Measurements from ENCODE around the gene WIZ. TPM values are rescaled to one million over a fixed set of nuclear protein-coding genes. Genes with fewer than 3 reads are reported as not detected.
"Not testable (repeated sequence)": the region's sequence is repeated elsewhere in the genome, so short reads cannot be mapped to it uniquely, and the experiment has no call there.

The WIZ gene
- total RNA-seq, 2 donors from 2014 or later, result 38.0 to 38.6 TPM

DNA sequence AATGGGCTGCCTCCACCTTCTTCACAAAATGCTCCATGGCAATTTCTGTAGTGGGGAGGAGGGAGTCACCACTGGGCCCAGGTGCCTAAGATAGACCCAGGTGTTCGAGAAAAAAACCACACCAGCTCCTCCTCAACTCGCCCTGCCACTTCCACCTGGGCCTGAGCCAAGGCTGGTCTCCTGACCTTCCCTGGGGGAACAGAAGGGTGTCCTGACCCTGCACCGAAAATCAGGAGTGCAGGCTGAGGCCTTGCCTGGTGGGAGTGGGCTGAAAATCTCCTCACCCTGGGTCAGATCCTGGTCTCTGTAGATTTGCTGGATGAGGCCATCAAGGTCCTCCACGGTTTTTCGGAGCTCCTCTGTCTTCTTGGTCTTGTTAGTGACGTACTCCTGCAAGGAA is 52.5 kb downstream of the WIZ start:
- H3K36me3 ChIP-seq (ENCODE audit: control insufficient read depth, insufficient read depth, low read length), result peaks cover 74% of the 10 kb centered on the region
- Mint-ChIP-seq H3K27ac (no peak overlapping the region), H3K9me3 (no peaks in the 10 kb centered on the region), H3K27me3 (ENCODE audit: insufficient read depth) (no peaks in the 10 kb centered on the region), H3K4me3 (no peak overlapping the region), H3K4me1 (no peaks in the 10 kb centered on the region), H3K36me3 (ENCODE audit: low read depth) (peaks cover 70% of the 10 kb centered on the region)
- peak; percentile 13 for DNase-seq
- no peaks in the 10 kb centered on the region for H3K27me3 ChIP-seq (ENCODE audit: control insufficient read depth, insufficient read depth, low read length, poor library complexity, severe bottlenecking)
- no peak overlapping the region for H3K27ac ChIP-seq (ENCODE audit: low read depth, low read length)
- TF ChIP-seq, protein P1, sequence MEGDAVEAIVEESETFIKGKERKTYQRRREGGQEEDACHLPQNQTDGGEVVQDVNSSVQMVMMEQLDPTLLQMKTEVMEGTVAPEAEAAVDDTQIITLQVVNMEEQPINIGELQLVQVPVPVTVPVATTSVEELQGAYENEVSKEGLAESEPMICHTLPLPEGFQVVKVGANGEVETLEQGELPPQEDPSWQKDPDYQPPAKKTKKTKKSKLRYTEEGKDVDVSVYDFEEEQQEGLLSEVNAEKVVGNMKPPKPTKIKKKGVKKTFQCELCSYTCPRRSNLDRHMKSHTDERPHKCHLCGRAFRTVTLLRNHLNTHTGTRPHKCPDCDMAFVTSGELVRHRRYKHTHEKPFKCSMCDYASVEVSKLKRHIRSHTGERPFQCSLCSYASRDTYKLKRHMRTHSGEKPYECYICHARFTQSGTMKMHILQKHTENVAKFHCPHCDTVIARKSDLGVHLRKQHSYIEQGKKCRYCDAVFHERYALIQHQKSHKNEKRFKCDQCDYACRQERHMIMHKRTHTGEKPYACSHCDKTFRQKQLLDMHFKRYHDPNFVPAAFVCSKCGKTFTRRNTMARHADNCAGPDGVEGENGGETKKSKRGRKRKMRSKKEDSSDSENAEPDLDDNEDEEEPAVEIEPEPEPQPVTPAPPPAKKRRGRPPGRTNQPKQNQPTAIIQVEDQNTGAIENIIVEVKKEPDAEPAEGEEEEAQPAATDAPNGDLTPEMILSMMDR (conservative IDR thresholded peaks at IDR 0.05), result no peak
- H3K9ac ChIP-seq (ENCODE audit: extremely low read depth, low read length, poor library complexity, severe bottlenecking), result no peak overlapping the region
- 88 to 100% methylated on average over 6 of the region's 6 CpGs for WGBS, 2 experiments (ENCODE audit: insufficient coverage in 1 of 2, insufficient read length in 1 of 2)
- no peaks in the 10 kb centered on the region for H3K9me3 ChIP-seq (ENCODE audit: control insufficient read depth, low read length)
- H3K4me1 ChIP-seq (ENCODE audit: control insufficient read depth, insufficient read depth, low read length), result no peaks in the 10 kb centered on the region
- no peak overlapping the region for H3K4me3 ChIP-seq (ENCODE audit: low read length)

DNA sequence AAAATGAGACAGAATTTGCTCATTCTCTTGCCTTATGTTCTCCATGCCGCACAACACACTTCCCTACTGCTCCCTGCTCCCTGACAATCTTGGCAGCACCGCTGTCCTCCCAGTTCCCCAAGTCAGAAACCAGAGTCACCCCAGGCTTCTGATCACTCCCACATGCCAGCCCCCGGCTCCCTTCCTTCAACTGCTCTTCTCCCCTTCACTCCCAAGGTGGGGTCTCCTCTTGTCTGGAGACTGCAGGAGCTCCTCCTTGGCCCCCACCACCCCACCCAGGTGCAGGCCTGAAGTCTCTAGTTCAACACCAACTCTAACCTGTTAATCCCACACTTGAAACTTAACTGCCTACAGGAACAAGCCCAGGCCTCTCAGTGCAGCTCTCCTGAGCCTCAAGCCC is 53.3 kb downstream of the WIZ start:
- no peak for DNase-seq

DNA sequence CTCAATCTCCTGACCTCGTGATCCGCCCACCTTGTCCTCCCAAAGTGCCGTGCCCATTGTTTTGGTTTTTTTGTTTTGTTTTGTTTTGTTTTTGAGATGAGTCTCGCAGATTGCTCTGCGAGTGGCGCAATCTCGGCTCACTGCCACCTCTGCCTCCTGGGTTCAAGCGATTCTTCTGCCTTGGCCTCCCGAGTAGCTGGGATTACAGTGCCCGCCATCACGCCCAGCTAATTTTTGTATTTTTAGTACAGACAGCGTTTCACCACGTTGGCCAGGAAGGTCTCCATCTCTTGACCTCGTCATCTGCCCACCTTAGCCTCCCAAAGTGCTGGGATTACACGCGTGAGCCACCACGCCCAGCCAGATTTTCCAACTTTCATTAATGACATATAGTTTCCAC is 54.5 kb downstream of the WIZ start:
- H3K36me3 Mint-ChIP-seq (ENCODE audit: low read depth), result peaks cover 75% of the 10 kb centered on the region
- H3K27ac ChIP-seq (ENCODE audit: low read depth, low read length); H3K27me3 Mint-ChIP-seq (ENCODE audit: insufficient read depth); H3K4me1 ChIP-seq (ENCODE audit: control insufficient read depth, insufficient read depth, low read length); H3K9ac ChIP-seq (ENCODE audit: extremely low read depth, low read length, poor library complexity, severe bottlenecking); H3K27me3 ChIP-seq (ENCODE audit: control insufficient read depth, insufficient read depth, low read length, poor library complexity, severe bottlenecking); H3K27ac Mint-ChIP-seq; H3K9me3 Mint-ChIP-seq; H3K9me3 ChIP-seq (ENCODE audit: control insufficient read depth, low read length); H3K4me1 Mint-ChIP-seq; H3K4me3 ChIP-seq (ENCODE audit: low read length); H3K4me3 Mint-ChIP-seq: not testable (repeated sequence)
- WGBS, 2 experiments (ENCODE audit: insufficient coverage in 1 of 2, insufficient read length in 1 of 2), result 93 to 96% methylated on average over 16 to 17 of the region's 17 CpGs
- DNase-seq, result peak; percentile 9
- H3K36me3 ChIP-seq (ENCODE audit: control insufficient read depth, insufficient read depth, low read length), result peaks cover 68% of the 10 kb centered on the region

More for the DNA sequence above, 53.3 kb downstream of the WIZ start:
- Histone ChIP-seq H3K27me3 (ENCODE audit: control insufficient read depth, insufficient read depth, low read length, poor library complexity, severe bottlenecking) (no peaks in the 10 kb centered on the region), H3K4me3 (ENCODE audit: low read length) (no peak overlapping the region), H3K36me3 (ENCODE audit: control insufficient read depth, insufficient read depth, low read length) (peaks cover 71% of the 10 kb centered on the region), H3K27ac (ENCODE audit: low read depth, low read length) (no peak overlapping the region), H3K4me1 (ENCODE audit: control insufficient read depth, insufficient read depth, low read length) (no peaks in the 10 kb centered on the region), H3K9me3 (ENCODE audit: control insufficient read depth, low read length) (no peaks in the 10 kb centered on the region), H3K9ac (ENCODE audit: extremely low read depth, low read length, poor library complexity, severe bottlenecking) (no peak overlapping the region)
- Mint-ChIP-seq H3K27ac (no peak overlapping the region), H3K27me3 (ENCODE audit: insufficient read depth) (no peaks in the 10 kb centered on the region), H3K4me1 (no peaks in the 10 kb centered on the region), H3K9me3 (no peaks in the 10 kb centered on the region), H3K4me3 (no peak overlapping the region), H3K36me3 (ENCODE audit: low read depth) (peaks cover 74% of the 10 kb centered on the region)
- WGBS, 2 experiments (ENCODE audit: insufficient coverage in 1 of 2, insufficient read length in 1 of 2), result 92 to 99% methylated on average over 2 to 3 of the region's 3 CpGs
- TF ChIP-seq, protein P1 (conservative IDR thresholded peaks at IDR 0.05), result no peak

DNA sequence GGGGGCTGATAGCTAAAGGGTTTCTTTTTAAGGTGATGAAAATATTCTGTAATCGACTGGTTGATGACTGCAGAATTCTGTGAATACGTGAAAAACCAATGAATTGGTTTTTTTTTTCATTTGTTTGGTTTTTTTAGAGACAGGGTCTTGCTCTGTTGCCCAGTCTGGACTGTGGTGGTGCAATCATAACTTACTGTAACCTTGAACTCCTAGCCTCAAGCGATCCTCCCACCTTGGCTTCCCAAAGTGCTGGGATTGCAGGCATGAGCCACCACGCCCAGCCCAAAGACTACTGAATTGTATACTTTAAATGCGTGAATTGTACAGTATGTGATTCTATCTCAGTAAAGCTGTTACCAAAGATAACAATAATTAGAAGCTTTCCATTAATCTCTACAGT is 55.3 kb downstream of the WIZ start:
- no peak overlapping the region for H3K4me3 Mint-ChIP-seq
- no peak for DNase-seq
- no peak overlapping the region for H3K27ac Mint-ChIP-seq
- WGBS, 2 experiments (ENCODE audit: insufficient coverage in 1 of 2, insufficient read length in 1 of 2), result 93 to 95% methylated on average over 3 to 5 of the region's 5 CpGs
- Histone ChIP-seq H3K27me3 (ENCODE audit: control insufficient read depth, insufficient read depth, low read length, poor library complexity, severe bottlenecking) (no peaks in the 10 kb centered on the region), H3K9me3 (ENCODE audit: control insufficient read depth, low read length) (no peaks in the 10 kb centered on the region), H3K27ac (ENCODE audit: low read depth, low read length) (no peak overlapping the region), H3K4me1 (ENCODE audit: control insufficient read depth, insufficient read depth, low read length) (no peaks in the 10 kb centered on the region), H3K36me3 (ENCODE audit: control insufficient read depth, insufficient read depth, low read length) (peaks cover 68% of the 10 kb centered on the region), H3K4me3 (ENCODE audit: low read length) (no peak overlapping the region), H3K9ac (ENCODE audit: extremely low read depth, low read length, poor library complexity, severe bottlenecking) (no peak overlapping the region)
- no peaks in the 10 kb centered on the region for H3K4me1 Mint-ChIP-seq
- H3K27me3 Mint-ChIP-seq (ENCODE audit: insufficient read depth), result no peaks in the 10 kb centered on the region
- peaks cover 75% of the 10 kb centered on the region for H3K36me3 Mint-ChIP-seq (ENCODE audit: low read depth)
- TF ChIP-seq, protein P1 (conservative IDR thresholded peaks at IDR 0.05), result no peak
- H3K9me3 Mint-ChIP-seq, result no peaks in the 10 kb centered on the region

All from endodermal cell (in vitro differentiated cells).